CD4-positive, alpha-beta T cell treated with Interleukin-15 for 1 hour (primary cell): ENCODE measurements around the gene ERBB4.
"Not testable (repeated sequence)": the region's sequence is repeated elsewhere in the genome, so short reads cannot be mapped to it uniquely, and the experiment has no call there.

Source experiments
- DNase-seq: peaks from one replicate; pipeline ENCODE4 v3.0.0-alpha.2; 2020

ERBB4 gene

DNA sequence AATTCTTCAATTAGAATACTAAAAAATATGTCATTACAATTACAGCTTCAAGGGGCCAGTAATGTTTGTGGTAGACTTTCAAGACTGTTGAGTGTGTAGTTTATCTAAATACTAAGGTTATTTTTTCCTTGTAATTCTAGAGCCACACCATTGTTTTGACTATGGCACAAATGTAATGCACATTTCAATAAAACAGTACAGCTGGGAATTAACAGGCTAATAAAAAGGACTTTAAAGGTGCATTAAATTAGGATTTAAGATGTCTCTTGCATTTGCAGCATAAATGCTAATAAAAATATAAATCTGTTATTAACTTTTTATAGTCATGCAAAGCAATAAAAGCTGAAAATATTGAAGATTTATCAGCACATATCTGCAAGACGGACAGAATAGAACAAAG is 344.8 kb downstream of the ERBB4 start:
- no peak for DNase-seq

DNA sequence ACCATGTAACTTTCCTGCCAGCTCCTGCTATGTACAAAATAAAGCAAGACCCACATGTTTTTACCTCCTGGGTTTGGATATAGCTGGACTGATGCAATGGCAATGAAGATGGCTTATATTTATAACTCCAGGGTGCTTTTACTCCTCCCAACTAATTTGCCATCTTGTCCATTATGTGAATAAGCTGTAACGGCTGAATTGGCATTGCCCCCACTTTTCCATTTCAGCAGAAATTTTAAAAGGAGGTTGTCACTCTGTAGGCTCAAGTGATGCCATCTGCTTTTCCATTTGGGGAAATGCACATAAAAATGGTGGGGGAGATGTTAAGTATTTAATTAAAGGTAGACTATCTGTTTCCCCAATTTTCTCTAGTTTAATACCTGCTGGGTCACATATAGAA is 345.5 kb downstream of the ERBB4 start:
- no peak for DNase-seq

DNA sequence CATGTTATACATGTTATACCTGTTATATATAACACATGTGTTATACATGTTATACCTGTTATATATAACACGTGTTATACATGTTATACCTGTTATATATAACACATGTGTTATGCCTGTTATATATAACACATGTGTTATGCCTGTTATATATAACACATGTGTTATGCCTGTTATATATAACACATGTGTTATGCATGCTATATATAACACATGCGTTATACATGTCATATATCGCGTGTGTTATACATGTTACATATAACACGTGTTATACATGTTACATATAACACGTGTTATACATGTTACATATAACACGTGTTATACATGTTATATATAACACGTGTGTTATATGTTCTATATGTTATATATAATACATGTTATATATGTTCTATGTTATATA is 347.2 kb downstream of the ERBB4 start:
- DNase-seq, result not testable (repeated sequence)

DNA sequence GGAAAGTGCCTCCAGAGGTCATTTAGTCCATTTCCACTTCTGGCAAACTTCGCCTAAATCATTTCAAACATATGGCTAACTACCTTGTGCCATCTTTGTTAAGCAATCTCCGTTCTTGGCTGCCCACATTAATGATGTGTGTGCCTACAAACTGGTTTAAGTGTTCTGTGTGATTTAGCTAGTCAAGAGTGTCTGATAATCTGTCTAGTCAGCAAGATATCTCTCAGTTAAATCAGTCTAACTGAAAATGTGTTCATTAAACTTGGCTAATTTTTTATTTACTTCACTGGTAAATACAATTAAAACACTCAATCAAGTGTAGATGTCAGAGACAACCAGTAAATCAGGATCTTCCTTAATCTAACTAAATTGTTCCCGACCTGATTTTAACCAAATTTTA is 352.4 kb downstream of the ERBB4 start:
- DNase-seq, result no peak

DNA sequence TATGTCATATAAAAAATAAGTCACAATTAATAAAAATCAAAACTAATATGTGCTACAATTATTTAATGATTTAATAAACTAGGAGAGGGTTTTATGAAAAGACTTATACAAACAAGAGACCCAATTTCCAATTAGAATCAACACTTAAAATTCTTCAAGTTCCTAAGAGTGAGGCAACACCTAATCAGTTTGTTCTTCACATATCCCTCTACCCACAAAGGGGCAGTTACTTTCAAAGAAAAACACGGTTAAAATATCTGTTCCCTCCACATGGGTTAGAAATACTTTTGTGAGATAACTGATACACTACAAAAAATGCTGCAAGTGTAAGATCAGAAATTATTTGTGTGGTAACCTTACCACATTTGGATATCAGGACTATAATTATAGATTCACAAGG is 357.0 kb downstream of the ERBB4 start:
- DNase-seq, result no peak

DNA sequence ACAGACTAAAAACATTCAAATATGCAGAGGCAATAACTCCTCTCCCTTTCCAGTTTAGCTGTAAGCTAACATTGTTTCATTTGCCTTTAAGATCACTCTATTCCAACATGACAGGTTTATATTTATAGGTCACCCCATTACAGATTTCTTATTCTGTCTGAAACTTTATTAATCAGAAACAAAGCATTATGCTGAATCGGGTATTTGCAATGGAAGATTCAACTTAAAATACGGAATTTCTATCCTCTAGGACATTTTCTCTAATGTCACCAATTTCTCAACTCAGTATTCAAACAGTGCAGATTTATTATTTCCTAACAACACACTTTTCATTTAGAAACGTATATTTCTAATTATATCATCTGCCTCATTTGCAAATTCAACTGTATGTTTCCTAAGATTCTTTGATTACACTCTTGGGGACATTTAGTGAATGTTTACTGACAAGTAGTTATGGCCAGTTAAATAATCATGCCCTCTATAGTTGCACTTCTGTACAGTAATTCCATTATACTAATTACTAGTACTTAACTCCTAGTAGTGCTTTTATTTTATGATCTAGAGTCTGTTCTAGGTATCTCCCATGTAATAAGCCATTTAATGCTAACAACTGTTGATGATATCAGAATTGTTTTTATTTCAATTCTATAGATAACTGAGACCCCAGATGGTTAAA is 358.1 kb downstream of the ERBB4 start:
- DNase-seq, result no peak

DNA sequence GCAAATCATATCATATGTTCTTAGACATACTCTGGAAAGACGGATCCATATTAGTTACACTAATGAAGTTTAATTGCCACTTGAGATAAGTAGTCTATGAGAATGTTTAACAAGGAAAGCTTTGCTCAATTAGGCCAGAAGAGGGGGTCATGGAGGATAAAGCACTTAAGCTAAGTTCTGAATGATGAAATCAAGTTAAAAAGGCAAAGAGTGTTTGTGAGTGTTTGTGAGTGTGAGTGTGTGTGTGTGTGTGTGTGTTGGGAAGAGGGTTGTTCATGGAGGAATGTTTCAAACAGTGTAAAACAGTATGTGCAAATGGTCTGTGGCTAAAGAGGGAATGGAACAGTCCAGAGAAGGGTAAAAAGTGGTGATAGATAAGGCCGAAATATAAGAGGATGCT is 360.9 kb downstream of the ERBB4 start:
- no peak for DNase-seq

DNA sequence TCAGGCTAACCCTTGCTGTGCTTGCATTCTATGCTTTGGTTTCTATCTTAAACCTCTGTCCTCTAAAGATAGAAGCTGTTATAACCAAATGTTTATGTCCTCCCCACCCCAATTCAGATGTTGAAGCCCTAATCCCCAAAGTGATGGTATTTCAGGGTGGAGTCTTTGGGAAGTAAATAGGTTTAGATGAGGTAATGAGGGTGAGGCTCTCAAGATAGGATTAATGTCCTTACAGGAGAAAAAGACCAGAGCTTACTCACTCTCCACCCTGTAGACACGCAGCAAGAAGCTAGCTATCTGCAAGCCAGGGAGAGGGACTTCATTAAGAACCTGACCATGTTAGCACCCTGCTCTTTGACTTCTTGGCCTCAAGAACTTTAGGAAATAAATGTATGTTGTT is 362.5 kb downstream of the ERBB4 start:
- no peak for DNase-seq

DNA sequence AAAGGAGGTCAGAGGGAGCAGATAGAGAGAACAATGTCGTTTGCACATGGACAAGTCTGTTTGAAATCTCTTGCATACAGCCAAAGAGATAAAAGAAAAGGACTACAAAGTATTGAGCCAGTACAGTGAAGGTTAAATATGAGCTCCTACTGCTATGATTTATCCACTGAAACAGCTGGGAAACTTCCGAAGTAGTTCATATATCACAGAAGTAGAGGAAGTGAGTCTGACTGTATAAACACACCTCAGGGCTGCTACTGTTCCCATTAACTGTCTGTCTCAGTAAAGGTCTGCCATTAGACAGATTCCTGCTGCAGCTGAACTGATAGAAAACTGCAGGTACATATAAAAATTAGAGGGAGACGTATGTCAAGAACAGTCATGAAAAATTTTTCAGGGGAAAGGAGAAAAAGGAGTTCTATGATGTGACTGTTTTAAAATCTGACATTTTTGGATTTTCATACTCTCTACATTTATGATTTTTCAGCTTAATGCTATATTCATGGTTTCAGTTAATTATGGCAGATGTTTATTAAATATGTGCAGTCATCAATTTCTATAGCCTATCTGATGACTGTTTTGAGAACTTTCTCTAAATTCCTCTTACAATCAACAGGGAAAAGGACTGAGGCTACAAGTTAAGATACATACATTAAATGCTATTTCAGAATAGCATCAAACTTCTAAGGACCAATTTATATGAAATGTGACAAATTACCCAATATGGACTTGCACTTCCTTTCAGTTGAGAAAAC is 364.7 kb downstream of the ERBB4 start:
- no peak for DNase-seq

DNA sequence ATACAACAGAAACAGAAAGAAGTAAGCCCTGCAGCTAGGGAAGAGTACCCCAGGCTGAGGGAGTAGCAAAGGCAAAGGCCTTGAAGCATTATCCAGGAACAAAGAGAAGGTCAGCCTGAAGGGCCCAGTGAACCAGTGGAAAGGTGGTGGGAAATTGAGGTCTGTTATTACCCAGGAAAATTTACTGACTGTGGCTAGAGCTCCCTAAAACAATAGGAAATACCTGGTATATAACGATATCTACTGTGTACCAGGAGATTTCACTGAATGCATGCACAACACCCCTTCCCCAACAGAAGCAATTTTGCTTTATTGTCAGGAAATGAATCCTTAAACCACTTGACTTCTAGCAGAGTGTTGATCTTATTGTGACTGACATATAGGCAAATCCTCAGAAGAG is 365.3 kb downstream of the ERBB4 start:
- no peak for DNase-seq

DNA sequence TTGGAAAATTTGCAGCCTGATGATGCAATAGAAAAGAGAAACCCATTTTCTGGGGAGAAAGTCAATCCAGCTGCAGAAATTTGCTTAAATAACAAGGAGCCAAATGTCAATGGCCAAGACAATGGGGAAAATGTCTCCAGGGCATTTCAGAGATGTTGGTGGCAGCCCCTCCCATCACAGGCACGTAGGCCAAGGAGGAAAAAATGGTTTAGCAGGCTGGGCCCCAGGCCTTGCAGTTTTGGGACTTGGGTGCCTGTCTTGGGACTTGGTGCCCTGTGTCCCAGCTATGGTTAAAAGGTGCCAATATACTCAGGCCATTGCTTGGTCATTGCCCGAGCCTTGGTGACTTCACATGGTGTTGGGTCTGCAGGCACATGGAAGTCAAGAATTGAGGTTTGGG is 368.2 kb downstream of the ERBB4 start:
- no peak for DNase-seq

DNA sequence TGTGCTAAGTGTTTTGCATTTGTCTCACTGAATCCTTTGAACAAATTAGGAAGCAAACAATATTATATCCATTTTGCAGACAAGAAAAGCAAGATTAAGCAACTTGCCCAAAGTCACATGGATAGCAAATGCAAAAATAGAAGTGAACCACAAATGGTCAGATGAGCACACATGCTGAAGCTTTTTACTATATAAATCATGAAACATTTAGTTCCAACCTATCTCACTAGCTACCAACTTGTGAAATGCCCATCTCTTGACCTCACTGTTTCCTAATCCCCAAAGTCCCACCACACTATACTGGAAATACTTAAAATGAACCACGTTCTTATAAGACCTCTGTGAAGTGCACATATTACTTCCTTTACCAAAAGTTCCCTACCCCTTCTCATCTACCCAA is 380.5 kb downstream of the ERBB4 start:
- DNase-seq, result no peak

DNA sequence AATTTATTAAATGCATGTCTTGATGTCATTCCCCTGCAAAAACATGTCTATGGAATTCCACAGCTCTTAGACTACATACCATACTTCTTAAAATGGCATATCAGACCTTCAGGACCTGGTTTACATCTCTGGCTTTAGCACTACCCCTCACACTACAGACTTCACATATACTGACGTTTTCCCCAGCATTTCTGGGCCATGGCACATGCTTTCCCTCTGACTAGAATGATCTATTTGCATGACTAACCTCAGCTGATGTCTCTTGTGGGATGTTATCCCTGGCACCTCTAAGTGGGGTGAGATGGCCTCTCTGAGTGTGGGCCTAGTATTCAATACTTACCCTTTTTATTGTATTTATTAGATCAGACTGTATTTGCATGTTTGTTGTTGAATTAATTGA is 381.6 kb downstream of the ERBB4 start:
- DNase-seq, result no peak

DNA sequence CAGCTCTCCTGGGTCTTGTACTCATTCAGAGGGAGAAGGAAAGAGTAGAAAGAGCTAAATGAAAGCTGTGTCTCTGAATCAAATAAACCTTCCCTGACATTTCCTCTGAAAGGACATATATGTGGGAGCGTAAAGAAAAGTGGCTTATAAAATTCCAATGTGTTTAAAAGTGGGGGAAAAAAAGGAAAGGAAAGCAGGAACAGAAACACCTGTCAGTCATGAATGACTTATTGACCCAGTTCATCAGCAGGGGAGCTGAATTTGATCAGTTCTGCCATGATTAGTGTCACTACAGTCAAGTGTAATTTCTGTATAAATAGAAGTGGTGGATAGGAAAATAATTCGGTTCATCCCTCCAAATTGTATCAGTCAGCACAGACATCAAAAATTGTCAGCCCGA is 382.5 kb downstream of the ERBB4 start:
- no peak for DNase-seq

DNA sequence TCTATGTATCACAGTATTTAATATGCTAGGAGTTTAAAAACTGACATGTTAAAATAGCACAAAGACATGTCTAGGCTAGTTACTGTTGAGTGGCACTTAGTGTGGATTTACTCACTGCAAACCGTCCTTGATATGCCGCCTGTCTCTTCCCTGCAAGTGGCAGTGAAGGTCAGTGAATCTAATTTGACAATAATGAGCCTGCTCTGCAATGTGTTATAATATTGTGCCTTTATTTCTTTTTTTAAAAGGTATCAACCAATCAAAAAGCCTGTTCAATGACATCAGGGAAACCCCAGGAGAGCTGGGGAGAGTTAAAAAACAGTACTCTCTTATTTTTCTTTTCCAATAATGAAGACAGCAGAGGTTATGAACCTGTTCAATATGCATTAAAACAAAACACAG is 384.1 kb downstream of the ERBB4 start:
- DNase-seq, result no peak

DNA sequence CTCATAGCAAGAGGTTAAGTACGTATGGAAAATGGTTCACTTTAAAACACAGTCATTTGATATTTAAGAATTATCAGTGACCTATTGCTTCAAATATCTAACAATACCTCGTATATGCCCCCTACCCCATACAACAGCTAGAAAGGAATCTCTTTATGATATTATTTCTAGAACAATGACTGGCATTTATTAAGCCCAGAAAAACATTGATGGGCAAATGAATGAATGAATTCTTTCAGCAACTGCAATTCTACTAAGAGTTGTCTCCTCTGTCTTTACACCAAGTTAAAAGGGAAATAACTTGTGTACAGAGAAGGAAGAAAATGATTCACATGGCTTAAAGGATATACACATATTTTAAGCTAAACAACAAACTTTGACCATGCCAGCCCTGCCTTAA is 384.7 kb downstream of the ERBB4 start:
- DNase-seq, result no peak

DNA sequence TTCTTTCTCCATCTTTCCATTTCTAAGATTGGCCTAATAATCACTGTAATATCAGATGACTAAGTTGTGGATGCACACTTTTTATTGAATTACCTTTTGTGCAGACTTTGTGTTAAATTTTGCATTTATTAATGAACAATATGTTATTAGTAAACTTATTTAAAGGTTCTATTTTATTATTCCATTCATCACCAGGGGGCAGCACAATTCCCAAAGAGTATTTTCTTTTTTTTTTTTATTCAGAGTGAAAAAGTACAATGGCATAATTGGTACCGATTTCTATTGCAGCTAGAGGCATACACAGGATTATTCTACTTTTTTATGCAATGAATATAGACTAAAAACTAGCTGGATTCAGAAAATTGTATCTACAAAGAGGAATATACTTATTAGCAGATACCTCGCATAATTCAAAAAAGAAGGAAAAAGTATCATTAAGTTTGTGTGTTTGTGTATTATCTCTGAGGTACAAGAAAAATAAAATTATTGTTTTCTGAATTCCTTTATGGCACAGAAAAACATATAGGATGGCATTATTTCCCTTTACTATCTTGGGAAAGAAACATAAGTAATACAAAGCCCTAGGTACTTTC is 390.6 kb downstream of the ERBB4 start:
- no peak for DNase-seq

DNA sequence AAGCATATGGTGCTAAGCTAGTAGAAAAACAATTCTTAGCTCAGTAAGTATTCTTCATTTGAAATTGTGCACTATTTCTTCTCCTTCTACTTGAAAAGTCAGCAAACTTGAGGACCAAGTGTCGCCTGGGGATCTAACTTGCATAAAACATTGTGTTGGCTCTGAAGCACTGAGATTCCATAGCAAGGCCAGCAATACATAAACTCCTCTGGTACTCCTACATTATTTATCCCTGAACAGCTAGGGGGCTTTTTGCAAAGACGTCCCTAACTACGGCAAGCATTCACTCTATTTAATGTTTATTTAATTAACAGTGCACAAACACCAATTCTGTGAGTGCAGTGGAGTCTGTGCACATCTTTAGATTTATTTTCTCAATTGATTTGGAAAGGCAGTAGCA is 392.2 kb downstream of the ERBB4 start:
- no peak for DNase-seq

DNA sequence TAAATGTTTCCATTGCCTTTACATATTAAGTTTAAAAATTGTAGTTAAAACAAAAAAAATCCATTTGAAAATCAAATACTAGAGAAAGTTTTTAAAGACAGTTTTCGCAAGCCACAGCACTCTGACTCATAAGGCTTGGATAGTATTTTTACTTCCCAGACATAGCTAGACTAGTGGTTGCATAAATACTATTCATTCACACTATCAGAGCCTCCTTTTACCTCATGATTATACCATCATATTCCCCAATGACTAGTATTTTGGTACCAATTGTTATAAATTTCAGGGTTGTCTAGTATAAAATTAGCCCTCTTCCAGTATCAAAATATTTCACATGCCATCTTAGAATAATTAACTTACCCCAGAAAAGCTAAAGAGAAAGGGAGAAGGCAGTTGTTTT is 393.5 kb downstream of the ERBB4 start:
- no peak for DNase-seq

DNA sequence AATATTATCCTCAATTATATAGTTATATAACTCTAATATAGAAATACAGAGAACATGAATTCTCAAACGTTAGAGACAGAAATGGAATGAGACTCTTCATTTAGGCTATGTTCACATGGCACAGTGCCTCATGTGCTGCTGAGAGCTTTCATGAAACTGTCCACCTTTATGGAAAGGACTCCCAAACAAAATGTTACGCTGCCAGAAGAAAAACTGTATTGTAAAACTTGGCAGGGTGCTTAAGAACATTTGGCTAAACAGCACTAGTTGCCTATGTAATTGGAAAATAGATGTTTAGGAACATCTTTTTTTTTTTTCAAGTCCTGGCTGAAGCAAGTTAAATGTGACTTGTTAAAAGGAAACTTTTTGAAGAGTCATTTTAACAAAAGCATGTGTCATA is 396.0 kb downstream of the ERBB4 start:
- no peak for DNase-seq

DNA sequence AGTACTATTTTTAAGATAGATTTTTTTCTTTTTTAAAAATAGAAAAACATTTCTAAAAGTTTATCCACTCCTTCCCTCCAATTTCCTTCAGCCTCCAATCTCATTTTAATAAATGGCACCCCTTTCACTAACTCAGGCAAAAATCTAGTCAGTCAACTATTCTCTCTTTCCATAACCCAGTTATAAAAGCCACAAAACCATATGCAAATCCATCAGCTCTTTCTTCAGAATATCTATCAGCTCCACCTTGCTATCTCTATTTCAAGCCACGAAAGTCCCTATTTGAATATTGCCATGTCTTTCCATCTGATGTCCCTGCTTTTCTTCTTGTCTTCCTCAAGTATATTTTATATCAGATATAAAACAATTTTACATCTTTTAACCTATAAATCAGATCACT is 397.1 kb downstream of the ERBB4 start:
- DNase-seq, result no peak

DNA sequence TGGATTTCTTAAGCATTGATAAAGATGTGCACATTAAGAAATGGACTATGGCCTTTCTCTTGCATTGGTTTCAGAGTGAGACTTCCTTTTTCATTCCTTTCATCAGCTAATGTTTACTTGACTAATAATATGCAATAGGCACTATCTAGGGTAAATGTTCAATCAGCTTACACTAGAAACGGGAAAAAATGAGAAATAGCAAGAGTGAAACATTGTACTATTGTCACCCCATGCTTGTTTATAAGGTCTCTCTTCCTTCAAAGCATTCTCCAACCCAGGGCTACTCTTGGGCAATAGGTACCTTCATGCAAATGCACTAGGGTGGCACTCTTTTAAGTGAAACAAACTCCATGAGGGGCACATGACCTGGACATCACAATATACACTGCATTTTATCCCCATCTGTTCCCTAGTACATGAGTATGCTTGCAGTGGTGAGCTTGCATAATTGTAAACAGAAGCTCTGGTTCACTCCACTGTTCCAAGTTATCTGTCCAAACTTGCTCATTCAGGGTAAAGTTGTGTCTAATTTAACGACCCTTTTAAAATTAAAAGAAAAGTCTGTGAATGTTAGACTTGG is 402.3 kb downstream of the ERBB4 start:
- no peak for DNase-seq

DNA sequence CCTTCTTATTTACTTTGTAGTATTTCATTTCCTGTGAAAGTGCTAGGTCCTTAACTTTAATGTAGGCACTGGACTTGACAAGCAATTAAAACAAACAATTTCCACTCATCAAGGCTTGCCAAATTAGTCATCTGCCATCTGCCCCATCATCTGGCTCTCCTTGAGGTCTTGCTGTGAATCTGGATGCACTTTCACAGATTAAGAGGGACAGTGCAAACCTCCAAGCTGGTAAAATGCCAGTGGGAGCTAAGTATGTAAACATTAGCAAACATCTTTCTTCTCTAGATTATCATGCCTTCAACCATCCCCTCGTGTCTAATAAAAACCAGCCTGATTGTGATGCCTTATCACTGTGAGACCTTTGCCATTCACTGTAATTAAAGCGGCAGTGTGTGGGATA is 402.9 kb downstream of the ERBB4 start:
- DNase-seq, result no peak

DNA sequence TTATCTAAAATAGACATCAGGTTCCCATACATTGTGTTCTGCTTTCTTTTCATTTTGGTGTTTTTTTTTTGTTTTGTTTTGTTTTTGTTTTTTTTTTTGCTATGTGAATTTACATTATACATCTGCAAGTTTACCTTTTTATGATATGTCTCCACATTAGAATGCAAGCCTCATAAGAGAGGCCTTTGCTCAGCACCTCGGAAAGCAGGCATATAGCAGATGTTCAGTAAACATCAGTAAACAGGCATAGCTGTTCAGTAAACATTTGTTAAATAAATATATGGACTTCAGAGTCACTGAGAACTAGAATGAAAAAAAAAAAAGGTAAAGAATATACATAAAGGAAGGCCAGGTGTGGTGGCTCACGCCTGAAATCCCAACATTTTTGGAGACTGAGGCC is 405.3 kb downstream of the ERBB4 start:
- DNase-seq, result no peak
